Activated naive CD4-positive, alpha-beta T cell treated with anti-CD3 and anti-CD28 coated beads, Interleukin-2, amount 50 U/mL, for 24 hours (primary cell): ENCODE data around the gene E4F1.
A peak's percentile ranks its signal among the peaks of the same experiment; 100 is the strongest.
"Not testable (repeated sequence)": the region's sequence is repeated elsewhere in the genome, so short reads cannot be mapped to it uniquely, and the experiment has no call there.

Experiments used
- H3K27ac Mint-ChIP-seq: one replicate; pipeline ENCODE4 v1.8.0; 2021; ENCODE audit warnings: mild to moderate bottlenecking, mixed read lengths
- H3K27me3 Mint-ChIP-seq: one replicate; pipeline ENCODE4 v1.8.0; 2021; ENCODE audit warnings: mixed read lengths
- H3K36me3 Mint-ChIP-seq: one replicate; pipeline ENCODE4 v1.8.0; 2021; ENCODE audit warnings: mixed read lengths
- H3K4me1 Mint-ChIP-seq: one replicate; pipeline ENCODE4 v1.8.0; 2021; ENCODE audit warnings: mixed read lengths
- H3K4me3 Mint-ChIP-seq: one replicate; pipeline ENCODE4 v1.8.0; 2021; ENCODE audit warnings: mild to moderate bottlenecking, mixed read lengths
- H3K9me3 Mint-ChIP-seq: one replicate; pipeline ENCODE4 v1.8.0; 2021; ENCODE audit warnings: mixed read lengths

Gene E4F1

DNA sequence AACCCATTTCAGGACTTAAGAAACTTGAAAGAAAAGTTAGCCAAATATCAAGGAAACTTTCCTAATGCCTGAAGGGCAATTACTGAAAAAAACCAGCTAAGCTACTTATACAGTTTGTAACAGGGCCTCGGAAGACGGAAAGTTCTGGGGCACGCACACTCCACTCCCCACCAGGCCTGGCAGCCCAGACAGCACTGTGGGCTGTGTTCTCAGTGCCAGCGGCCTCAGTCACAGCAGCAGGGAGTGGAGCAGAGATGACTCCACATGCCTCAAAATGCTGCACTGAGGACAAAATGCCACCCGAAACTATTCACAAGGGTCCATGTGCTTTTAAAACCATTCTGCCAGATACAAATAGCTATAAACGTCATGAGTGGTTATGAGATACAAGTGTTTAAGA, 34.3 kb downstream of the E4F1 start:
- no peak overlapping the region for H3K4me3 Mint-ChIP-seq
- peaks cover 16% of the 10 kb centered on the region for H3K36me3 Mint-ChIP-seq
- no peaks in the 10 kb centered on the region for H3K9me3 Mint-ChIP-seq
- H3K4me1 Mint-ChIP-seq: peaks cover 6% of the 10 kb centered on the region
- H3K27me3 Mint-ChIP-seq: no peaks in the 10 kb centered on the region
- H3K27ac Mint-ChIP-seq: no peak overlapping the region

GRCh38 chr16:2258530-2258929, 35.1 kb downstream of the E4F1 start:
- H3K4me1 Mint-ChIP-seq: not testable (repeated sequence)

GRCh38 chr16:2260250-2260649, 36.9 kb downstream of the E4F1 start:
- no peak overlapping the region for H3K4me3 Mint-ChIP-seq
- no peaks in the 10 kb centered on the region for H3K27me3 Mint-ChIP-seq
- H3K9me3 Mint-ChIP-seq: no peaks in the 10 kb centered on the region

More at GRCh38 chr16:2258530-2258929, 35.1 kb downstream of the E4F1 start:
- Mint-ChIP-seq H3K27ac (peak overlapping the region; percentile 30), H3K36me3 (peaks cover 13% of the 10 kb centered on the region)
- H3K9me3 Mint-ChIP-seq, H3K27me3 Mint-ChIP-seq, H3K4me3 Mint-ChIP-seq: not testable (repeated sequence)

GRCh38 chr16:2263026-2263425, 39.6 kb downstream of the E4F1 start:
- not testable (repeated sequence) for H3K4me3 Mint-ChIP-seq

More at GRCh38 chr16:2260250-2260649, 36.9 kb downstream of the E4F1 start:
- H3K36me3 Mint-ChIP-seq: peaks cover 13% of the 10 kb centered on the region
- peaks cover 16% of the 10 kb centered on the region for H3K4me1 Mint-ChIP-seq
- H3K27ac Mint-ChIP-seq: no peak overlapping the region

DNA sequence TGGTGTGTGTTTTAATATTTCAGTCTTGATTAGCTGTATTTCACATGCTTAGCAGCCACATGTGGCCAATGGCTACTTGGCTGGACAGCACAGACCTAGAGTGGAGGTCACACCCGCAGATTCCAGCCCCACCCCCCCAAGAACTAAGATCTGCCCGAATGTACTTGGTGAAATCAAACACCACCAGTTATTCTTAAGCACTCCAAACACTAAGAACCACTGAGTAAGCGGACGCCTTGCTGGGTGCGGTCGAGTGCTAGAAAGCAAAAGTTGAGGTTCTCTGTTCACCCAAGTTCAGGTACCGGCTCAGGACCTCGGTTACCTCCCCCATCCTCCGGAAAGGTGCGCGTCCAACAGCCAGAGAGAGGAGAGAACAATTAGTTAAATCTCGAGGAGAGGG, 43.5 kb downstream of the E4F1 start:
- H3K4me1 Mint-ChIP-seq: peaks cover 33% of the 10 kb centered on the region

More at GRCh38 chr16:2263026-2263425, 39.6 kb downstream of the E4F1 start:
- not testable (repeated sequence) for H3K27ac Mint-ChIP-seq, H3K9me3 Mint-ChIP-seq, H3K27me3 Mint-ChIP-seq
- H3K36me3 Mint-ChIP-seq: peaks cover 11% of the 10 kb centered on the region
- H3K4me1 Mint-ChIP-seq: peaks cover 26% of the 10 kb centered on the region

DNA sequence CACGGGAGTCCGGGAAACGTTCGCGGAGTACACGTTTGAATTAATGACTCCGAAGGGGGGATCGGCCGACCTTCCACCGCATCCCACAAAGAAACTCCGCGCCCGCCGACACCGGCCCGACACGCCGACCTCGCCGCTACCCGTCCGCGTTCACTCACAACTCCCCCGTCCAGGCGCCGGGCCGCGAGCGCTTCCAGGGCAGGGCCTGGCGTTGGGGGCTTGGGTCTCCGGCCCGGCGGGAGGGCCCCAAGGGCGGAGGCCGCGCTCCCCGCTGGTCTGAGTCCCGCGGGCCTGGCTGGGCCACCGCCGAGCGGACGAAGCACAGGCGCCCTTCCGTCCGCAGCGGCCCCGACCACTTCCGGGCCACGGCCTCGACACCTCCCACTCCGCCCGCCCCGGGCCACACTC, 44.1 kb downstream of the E4F1 start:
- H3K27me3 Mint-ChIP-seq, H3K9me3 Mint-ChIP-seq, H3K36me3 Mint-ChIP-seq: not testable (repeated sequence)
- Mint-ChIP-seq H3K4me1 (peaks cover 32% of the 10 kb centered on the region), H3K4me3 (peak overlapping the region; percentile 94), H3K27ac (peak overlapping the region; percentile 100)

More for the DNA sequence above, 43.5 kb downstream of the E4F1 start:
- H3K9me3 Mint-ChIP-seq, H3K36me3 Mint-ChIP-seq, H3K27me3 Mint-ChIP-seq: not testable (repeated sequence)
- peak overlapping the region; percentile 91 for H3K27ac Mint-ChIP-seq
- H3K4me3 Mint-ChIP-seq: peak overlapping the region; percentile 94

GRCh38 chr16:2267913-2268666, 44.7 kb downstream of the E4F1 start, which contains the start of gene RNPS1:
RNPS1 (minus strand) TSS chr16:2268126; CDS start chr16:2264643, 3,483 bp downstream.
- Mint-ChIP-seq H3K27me3 (no peaks in the 10 kb centered on the region), H3K9me3 (no peaks in the 10 kb centered on the region), H3K36me3 (peaks cover 4% of the 10 kb centered on the region), H3K4me3 (peak within 1 kb of the TSS; percentile 94), H3K4me1 (peaks cover 28% of the 10 kb centered on the region), H3K27ac (peak within 1 kb of the TSS; percentile 100)

DNA sequence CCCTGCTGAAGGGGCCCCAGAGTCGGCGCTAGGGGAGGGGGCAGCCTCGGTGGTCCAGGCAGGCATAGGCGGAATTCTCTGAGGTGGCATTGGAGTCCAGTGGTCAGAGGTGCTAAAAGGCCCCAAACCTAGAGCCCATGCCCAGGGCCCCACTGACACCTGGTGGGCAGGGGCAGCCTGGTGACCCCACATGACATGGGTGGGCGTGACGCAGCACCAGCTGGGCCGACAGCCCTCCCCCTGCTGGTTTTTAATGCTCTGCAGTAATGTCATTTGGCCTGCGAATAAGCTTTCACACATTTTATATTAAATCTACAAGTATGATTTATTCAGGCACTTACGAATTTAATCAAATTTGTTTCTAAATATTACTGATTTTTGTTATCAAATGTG, 46.7 kb downstream of the E4F1 start:
- Mint-ChIP-seq H3K36me3 (peaks cover 4% of the 10 kb centered on the region), H3K4me3 (no peak overlapping the region)

DNA sequence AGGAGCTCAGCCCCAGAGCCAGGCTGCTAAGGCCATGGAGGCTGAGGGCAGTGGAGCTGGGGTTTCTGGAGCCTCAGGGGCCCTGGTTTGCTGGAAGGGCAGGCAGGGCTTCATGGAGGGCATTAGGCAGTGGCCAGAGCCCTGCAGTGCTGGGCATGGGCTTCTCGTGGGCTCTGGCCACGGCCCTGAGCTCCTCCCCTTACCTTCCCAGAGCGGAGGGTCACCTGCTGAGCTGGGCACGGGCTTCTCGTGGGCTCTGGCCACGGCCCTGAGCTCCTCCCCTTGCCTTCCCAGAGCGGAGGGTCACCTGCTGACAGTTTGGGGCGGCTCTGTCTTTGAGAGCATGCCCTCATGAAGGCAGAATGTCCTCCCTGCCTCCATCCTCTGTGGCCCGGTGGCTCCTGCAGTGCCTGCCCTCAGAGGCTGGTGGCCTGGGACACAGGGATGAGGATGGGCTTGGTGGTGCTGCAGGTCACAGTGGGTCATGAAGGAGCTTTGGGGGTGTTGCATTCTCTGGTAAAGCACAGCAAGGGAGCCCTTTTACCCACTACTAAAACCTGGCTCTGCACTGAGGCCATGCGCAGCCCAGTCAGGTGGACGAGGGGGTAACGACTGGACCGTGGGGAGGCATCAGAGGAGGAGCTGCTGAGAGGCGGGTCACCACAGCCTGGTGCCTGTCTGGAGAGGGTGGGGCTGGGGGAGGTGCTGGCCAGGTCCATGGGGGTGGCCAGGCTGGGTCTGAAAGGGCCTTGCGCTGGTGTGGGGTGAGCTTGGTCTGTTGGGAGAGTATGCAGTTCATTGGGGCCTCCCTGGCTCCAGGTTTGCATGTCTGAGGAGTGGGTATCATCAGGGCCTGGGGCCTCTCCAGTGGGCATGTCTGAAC, 47.4 kb downstream of the E4F1 start:
- no peak overlapping the region for H3K27ac Mint-ChIP-seq
- no peaks in the 10 kb centered on the region for H3K27me3 Mint-ChIP-seq
- H3K4me1 Mint-ChIP-seq: peaks cover 17% of the 10 kb centered on the region
- H3K9me3 Mint-ChIP-seq: no peaks in the 10 kb centered on the region
- no peak overlapping the region for H3K4me3 Mint-ChIP-seq
- H3K36me3 Mint-ChIP-seq: peaks cover 4% of the 10 kb centered on the region

More for the DNA sequence above, 46.7 kb downstream of the E4F1 start:
- H3K4me1 Mint-ChIP-seq: peaks cover 21% of the 10 kb centered on the region
- no peaks in the 10 kb centered on the region for H3K9me3 Mint-ChIP-seq
- no peaks in the 10 kb centered on the region for H3K27me3 Mint-ChIP-seq
- H3K27ac Mint-ChIP-seq: no peak overlapping the region

GRCh38 chr16:2271848-2272461, 48.6 kb downstream of the E4F1 start:
- no peak overlapping the region for H3K27ac Mint-ChIP-seq
- peaks cover 1% of the 10 kb centered on the region for H3K36me3 Mint-ChIP-seq
- no peak overlapping the region for H3K4me3 Mint-ChIP-seq
- peaks cover 7% of the 10 kb centered on the region for H3K4me1 Mint-ChIP-seq
- no peaks in the 10 kb centered on the region for H3K27me3 Mint-ChIP-seq
- H3K9me3 Mint-ChIP-seq: no peaks in the 10 kb centered on the region

DNA sequence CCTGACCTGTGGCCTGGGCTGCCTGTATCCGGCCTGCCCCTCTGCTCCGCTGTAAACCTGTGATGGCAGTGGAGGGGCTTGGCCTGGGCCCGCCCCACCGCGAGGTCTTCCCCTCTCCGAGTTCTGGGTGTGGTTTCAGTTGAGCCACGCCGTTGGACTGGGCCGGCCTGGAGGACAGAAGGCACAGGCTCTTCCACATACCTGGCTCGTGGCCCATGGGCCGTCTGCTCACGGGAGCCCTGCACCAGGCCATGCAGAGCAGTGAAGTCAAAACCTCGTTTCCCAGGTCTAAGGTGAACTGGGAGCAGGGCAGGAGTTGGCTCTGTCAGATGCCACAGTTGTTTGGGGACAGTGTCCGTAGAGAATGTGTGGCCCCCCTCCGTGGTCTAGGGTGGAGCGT, 50.1 kb downstream of the E4F1 start:
- Mint-ChIP-seq H3K27me3 (no peaks in the 10 kb centered on the region), H3K4me1 (peaks cover 7% of the 10 kb centered on the region), H3K36me3 (no peaks in the 10 kb centered on the region), H3K9me3 (no peaks in the 10 kb centered on the region), H3K4me3 (no peak overlapping the region), H3K27ac (no peak overlapping the region)

DNA sequence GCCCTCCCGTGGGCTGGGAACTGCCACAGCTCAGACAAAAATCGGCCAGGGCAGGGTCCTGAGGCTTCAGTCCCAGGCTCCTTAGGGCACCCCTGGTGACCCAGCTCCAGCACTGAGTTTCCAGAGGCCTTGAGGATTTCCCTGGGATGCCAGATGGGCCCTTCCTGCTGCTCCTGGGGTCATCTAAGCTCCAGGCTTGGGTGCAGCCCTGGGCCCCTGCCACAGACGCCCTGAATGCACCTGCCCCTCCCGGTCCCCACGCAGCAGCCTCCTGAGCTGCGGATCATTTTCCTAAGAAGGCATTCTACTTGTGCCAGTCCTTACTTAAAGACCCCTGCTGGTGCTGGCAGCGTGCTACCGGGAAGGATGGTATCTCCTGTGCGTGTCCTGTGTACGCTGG, 50.5 kb downstream of the E4F1 start:
- Mint-ChIP-seq H3K27ac (no peak overlapping the region), H3K4me1 (peaks cover 7% of the 10 kb centered on the region), H3K4me3 (no peak overlapping the region), H3K9me3 (no peaks in the 10 kb centered on the region), H3K36me3 (no peaks in the 10 kb centered on the region), H3K27me3 (no peaks in the 10 kb centered on the region)

DNA sequence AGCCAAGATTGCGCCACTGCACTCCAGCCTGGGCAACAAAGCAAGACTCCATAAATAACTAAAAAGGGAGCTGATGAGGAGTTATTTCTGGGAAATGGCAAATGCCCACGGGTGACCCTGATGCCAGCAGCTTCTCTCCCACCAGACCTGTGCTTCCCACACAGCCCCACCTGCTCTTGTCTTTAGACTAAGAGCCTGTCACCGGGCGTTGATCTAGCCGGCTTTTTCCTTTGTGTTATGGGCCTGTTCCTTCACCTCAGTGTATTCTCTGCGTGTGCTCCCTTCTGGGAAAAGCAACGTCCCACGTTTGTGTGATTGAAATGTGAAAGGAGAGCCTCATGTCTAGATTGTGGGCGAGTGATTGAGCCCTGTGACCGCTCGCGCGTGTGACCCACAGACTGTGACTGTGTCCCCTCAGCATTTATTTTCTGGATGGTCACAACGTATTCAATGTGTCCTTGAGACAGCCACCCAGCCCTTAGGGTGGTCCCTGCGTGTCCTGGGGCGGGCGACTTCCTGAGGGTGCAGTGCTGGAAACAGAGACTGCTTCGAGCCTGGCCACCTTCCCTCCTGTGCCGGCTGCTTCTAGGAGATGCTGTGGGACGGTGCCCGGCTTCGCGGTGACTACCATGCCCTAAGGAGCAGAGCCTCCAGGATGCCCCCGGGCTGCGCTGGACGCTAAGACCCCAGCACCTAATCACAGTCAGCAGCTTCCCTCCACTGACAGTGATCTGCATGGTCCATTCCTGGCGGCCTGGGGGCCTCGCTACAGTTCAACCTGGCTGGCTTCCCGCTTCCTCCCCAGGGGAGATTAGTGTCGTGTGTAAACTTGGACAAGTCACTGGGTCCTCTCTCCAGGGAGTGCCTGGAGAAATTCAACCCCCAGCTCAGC, 52.3 kb downstream of the E4F1 start:
- Mint-ChIP-seq H3K4me1 (no peaks in the 10 kb centered on the region), H3K9me3 (no peaks in the 10 kb centered on the region), H3K4me3 (no peak overlapping the region), H3K27me3 (no peaks in the 10 kb centered on the region), H3K27ac (no peak overlapping the region), H3K36me3 (no peaks in the 10 kb centered on the region)

DNA sequence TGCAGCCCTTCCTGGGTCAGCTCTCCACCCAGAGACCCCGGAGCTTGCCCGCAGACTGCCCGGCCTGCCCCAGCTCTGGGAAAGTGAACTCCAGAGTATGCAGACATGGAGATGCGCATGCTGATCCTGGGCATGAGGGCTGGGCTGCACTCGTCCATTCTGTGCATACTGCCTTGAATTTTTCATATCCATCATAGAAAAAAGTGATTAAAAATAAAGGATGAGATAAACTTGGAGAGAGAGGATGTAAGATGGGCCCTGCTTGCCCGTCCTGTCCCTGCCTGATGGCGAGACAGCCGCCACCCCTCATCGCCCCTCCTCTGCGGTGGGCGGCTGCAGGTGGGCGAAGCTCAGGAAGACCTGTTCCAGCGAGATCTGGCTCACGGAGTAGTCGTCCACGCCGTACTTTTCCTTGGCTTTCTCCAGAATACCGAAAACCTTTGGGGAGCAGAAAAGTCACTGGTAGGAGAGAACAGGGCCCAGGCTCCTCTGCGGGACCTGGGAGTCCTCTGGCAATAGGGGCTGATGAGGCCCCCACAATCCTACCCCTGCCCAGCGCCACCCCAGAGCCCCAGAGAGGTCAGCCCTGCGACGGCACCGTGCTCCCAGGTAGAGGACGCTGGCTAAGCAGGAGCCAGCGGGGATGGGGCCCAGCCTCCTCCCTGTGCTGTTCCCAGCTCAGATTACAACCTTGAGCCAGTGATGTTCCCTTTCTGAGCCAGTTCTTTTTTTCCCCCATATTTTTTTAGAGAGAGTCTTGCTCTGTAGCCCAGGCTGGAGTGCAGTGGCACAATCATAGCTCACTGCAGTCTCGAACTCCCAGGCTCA, 53.2 kb downstream of the E4F1 start:
- Mint-ChIP-seq H3K36me3 (no peaks in the 10 kb centered on the region), H3K4me1 (no peaks in the 10 kb centered on the region), H3K27ac (no peak overlapping the region), H3K27me3 (no peaks in the 10 kb centered on the region), H3K4me3 (no peak overlapping the region), H3K9me3 (no peaks in the 10 kb centered on the region)
